Measurements from ENCODE around the gene SRRM1.
A peak's percentile ranks its signal among the peaks of the same experiment; 100 is the strongest.
"Not testable (repeated sequence)": the region's sequence is repeated elsewhere in the genome, so short reads cannot be mapped to it uniquely, and the experiment has no call there.

Gene SRRM1

GRCh38 chr1:24695202-24695974 is 52.3 kb downstream of the SRRM1 start:
- DNase-seq: no peak

- DNase-seq: no peak
Observed at GRCh38 chr1:24696041-24696755, 53.1 kb downstream of the SRRM1 start.

DNA sequence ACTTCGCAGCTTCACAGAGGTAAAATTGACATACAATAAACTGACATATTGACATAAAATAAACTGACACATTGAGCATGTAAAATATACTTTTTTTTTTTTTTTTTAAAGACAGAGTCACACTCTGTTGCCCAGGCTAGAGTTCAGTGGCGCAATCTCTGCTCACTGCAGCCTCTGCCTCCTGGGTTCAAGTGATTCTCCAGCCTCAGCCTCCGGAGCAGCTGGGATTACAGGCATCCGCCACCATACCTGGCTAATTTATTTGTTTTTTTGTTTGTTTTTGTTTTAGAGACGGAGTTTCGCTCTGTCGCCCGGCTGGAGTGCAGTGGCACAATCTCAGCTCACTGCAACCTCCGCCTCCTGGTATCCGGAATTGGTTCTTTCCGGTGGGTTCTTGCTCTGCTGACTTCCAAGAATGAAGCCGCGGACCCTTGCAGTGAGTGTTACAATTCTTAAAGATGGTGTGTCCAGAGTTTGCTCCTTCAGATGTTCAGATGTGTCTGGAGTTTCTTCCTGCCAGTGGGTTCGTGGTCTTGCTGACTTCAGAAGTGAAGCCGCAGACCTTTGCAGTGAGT is 53.7 kb downstream of the SRRM1 start:
- no peak for DNase-seq

GRCh38 chr1:24697453-24698001 is 54.4 kb downstream of the SRRM1 start:
- not testable (repeated sequence) for DNase-seq

DNA sequence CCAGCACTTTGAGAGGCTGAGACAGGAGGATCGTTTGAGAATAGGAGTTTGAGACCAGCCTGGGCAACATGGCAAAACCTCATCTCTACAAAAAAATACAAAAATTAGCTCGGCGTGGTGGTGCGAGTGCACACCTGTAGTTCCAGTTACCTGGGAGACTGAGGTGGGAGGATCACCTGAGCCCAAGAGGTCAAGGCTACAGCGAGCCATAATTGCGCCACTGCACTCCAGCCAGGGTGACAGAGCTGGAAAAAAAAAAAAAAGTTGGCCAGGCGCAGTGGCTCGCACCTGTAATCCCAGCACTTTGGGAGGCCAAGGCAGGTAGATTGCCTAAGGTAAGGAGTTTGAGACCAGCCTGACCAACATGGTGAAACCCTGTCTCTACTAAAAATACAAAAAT is 55.2 kb downstream of the SRRM1 start:
- DNase-seq: not testable (repeated sequence)

GRCh38 chr1:24699628-24700027 is 56.5 kb downstream of the SRRM1 start:
- DNase-seq: no peak

GRCh38 chr1:24702511-24703293 is 59.6 kb downstream of the SRRM1 start:
- peak; percentile 93 for DNase-seq

DNA sequence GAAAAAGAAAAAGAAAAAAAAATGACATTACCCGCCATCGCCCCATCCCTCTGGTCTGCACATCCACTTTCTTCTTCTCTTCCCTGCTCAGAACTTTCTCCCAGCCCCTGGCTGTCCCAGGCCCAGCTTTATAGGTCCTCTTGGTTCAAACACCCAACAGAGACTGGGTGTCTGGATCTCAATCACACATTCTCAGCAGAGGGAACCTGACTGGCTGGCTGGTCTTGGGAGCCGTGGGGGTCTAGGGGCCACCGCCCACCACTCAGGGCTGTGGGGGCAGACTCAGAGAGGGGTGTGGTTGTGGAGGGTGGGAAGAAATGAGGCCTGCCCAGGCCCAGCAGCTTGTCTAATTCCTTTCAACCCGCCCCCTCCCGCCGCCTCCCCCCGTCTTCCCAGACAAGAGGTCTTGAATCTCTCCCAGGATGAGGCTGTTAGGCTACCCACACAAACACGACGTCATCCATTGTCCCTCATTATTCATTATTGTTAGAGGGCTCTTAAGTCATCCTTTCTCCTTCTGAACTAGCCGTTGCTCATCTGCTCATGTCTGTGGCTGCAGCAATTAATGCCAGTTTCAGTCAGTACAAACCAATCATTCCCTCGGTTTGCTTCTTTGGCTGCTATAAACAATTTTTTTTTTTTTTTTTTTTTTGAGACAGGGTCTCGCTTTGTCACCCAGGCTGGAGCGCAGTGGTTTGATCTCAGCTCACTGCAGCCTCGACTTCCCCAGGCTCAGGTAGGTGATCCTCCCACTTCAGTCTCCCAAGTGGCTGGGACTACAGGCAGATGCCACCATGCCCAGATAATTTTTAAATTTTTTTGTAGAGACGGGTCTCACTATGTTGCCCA is 61.5 kb downstream of the SRRM1 start:
- DNase-seq: peak; percentile 43

- DNase-seq: peak; percentile 98
Observed at GRCh38 chr1:24705260-24706073, 62.4 kb downstream of the SRRM1 start.

DNA sequence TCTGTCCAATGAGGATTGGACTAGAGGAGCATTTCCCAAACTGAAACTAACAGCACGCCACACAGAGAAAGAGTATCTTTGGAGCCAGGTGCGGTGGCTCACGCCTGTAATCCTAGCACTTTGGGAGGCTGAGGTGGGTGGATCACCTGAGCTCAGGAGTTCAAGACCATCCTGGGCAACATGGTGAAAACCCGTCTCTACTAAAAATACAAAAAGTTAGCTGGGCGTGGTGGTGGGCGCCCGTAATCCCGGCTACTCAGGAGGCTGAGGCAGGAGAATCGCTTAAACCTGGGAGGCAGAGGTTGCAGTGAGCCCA is 62.9 kb downstream of the SRRM1 start:
- DNase-seq: not testable (repeated sequence)

DNA sequence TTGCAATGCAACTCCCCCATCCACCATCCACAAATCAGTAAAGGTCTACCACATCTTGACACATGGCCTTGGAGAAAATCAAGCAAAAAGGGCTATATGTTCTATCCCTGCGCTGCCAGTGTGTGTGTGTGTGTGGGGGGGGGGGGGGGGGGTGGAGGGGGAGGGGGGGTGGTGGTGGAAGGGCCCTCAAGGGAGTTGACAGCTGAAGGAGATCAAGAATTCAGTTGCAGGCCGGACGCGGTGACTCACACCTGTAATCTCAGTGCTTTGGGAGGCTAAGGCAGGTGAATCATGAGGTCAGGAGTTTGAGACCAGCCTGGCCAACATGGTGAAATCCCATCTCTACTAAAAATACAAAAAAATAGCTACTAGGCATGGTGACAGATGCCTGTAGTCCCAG is 64.6 kb downstream of the SRRM1 start:
- DNase-seq: no peak

DNA sequence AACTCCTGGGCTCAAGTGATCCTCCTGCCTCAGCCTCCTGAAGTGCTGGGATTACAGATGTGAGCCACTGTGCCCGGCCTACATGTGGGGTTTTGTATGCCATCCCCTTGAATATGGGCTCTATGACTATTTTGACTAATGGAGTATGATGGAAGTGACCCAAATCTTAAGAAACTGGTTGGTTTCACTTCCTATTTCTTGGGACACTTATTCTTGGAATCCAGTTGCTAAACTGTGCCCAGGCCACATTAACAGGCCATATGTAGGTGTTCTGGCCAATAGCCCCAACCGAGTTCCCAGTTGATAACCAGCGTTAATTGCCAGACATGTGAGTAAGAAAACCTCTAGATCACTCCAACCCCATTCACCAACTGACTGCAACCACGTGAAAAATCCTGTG is 65.8 kb downstream of the SRRM1 start:
- DNase-seq: no peak

DNA sequence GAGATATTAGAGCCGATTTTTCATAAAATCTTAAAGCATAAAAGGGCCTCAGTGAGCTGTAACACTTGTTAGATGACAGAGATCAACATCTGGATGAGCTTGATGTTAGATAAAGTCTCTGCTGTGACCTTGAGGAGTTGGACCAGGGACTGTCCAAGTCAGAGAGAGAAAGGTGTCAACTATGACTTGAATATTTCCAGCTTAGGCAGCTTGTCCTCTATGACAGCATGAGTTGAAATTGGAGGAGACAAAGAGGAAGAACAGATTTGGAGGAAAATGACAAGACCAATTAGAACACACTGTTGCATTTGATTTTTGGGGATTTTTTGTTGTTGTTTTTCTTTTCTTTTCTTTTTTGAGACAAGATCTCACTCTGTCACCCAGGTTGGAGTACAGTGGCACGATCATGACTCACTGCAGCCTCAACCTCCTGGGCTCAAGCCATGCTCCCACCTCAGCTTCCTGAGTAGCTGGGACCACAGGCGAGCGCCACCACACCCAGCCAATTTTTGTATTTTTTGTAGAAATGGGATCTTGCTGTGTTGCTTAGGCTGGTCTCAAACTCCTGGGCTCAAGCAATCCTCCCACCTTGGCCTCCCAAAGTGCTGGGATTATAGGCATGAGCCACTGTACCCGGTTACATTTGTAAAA is 66.8 kb downstream of the SRRM1 start:
- DNase-seq: no peak

GRCh38 chr1:24711329-24711728 is 68.2 kb downstream of the SRRM1 start:
- no peak for DNase-seq

DNA sequence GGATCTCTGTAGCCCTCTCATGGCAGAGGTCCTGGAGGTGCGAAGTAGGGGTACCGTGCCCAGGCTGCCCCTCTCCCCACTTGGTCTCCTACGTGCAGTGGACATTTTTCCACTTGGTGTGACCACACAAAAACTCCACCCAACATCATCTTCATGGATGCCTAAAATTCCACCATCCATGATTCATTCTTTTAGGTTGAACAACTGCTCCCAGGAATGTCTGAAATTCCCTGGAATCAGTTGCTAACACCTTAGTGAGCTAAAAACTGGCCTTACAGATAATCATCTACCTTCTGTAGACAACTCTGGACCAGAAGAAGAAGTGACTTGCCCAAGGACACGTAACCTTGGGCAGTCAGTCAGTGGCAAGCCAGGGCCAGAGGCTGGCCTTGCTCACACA is 70.1 kb downstream of the SRRM1 start:
- no peak for DNase-seq

DNA sequence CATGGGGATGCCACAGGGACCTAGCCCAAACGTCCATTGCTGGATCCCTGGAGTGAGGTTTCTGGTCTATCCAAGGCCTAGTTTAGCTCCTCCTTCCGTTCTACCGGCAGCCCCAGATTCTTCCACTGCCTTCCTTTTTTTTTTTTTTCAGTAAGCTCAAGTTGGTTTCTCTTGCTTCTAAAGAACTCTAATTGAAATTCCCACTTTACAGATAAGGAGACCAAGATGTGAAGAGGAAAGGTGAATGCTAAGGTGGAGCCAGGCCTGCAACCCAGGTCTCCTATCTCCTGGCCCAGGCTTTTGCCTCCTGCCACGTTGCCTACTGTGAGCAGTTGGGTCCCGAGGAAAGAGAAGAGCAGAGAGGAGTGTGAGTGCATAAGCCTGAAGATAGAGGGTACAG is 70.6 kb downstream of the SRRM1 start:
- DNase-seq: no peak

- DNase-seq: no peak
Observed at GRCh38 chr1:24714859-24715520, 71.9 kb downstream of the SRRM1 start.

GRCh38 chr1:24715658-24716057 is 72.6 kb downstream of the SRRM1 start:
- DNase-seq: no peak

DNA sequence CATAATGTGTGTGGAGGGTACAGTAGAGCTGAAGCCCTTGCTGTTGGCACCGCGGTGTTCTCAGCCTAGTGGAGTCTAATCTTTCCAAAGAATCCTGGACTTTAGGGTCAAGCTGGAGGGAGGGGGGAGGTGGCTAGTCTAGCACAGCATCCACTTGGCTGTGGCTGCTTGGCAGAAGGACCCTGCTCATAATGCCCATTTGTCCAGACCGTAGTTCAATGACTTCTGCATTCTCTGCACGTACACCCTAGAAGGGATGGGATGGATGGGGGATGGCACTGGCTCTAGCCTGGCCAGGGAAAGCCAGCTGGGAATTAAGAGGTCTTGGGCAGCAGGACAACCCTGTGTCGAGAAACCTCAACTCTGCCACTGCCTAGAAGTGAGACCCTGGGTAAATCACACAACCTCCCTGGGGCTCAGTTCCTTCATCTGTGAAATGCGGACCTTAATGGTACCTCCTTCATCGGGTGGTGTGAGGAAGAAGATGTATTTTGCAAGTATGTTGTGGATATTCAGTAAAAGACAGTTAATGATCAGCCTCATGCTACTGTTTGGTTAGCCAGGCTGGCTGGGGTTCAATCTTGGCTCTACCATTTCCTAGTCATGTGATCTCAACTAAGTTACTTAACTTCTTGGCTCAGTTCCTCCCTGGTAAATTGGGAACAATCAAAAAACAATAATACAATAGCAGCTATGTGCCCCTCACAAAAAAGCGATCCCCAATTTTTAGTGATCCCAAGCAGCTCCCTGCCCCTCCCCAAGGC is 75.0 kb downstream of the SRRM1 start:
- no peak for DNase-seq

All from NCI-H1092 (cell line).